K562 (cell line): ENCODE results near the gene ANKDD1A. TPM values are rescaled to one million over a fixed set of nuclear protein-coding genes. Genes with fewer than 3 reads are reported as not detected.

Experiments
- BRF1 ChIP-seq: IDR thresholded peaks from 3 replicates; pipeline ENCODE4 v1.6.1; 2011; ENCODE audit warnings: borderline replicate concordance, mild to moderate bottlenecking; ENCODE audit not compliant: insufficient read length; ENCODE audit errors: extremely low read depth
- DACH1 ChIP-seq: fragments of 450-650 bp; IDR thresholded peaks from 2 replicates; pipeline ENCODE4 v1.6.1; 2018; ENCODE audit not compliant: partially characterized antibody
- ELF2 ChIP-seq: fragments of 250-450 bp; sonication (Bioruptor Pico); IDR thresholded peaks from 2 replicates; pipeline ENCODE4 v1.5.0; 2021; ENCODE audit warnings: mild to moderate bottlenecking
- FOSL1 ChIP-seq: fragments of 200-800 bp; sonication (Bioruptor generic); conservative IDR thresholded peaks from 2 replicates; pipeline ENCODE4 v1.6.1; 2016; ENCODE audit warnings: missing genetic modification characterization, missing compliant biosample characterization
- HDAC1 ChIP-seq, 2 experiments: fragments of 450-650 bp; IDR thresholded peaks; 2 replicates each; pipeline ENCODE4 v1.6.1; 2016 to 2017; ENCODE audit warnings: inconsistent platforms in 1 of 2, mild to moderate bottlenecking in 1 of 2, moderate library complexity in 1 of 2
- HMG20A ChIP-seq: fragments of 450-650 bp; formaldehyde crosslinking; conservative IDR thresholded peaks from 2 replicates; pipeline ENCODE4 v1.4.0; 2020; ENCODE audit warnings: mild to moderate bottlenecking, mixed read lengths
- KDM1A ChIP-seq, 2 experiments: fragments of 450-650 bp; IDR thresholded peaks; 2 replicates each; pipeline ENCODE4 v1.6.1; 2016; ENCODE audit warnings: mild to moderate bottlenecking in 2 of 2
- MCM7 ChIP-seq, 2 experiments: fragments of 450-650 bp; IDR thresholded peaks; 2 replicates each; pipeline ENCODE4 v1.6.1; 2016 to 2018
- NFE2 ChIP-seq: IDR thresholded peaks from 2 replicates; pipeline ENCODE4 v1.6.1; 2014; ENCODE audit warnings: antibody characterized with exemption, low read depth
- PRMT5 ChIP-seq: sonication (generic); formaldehyde crosslinking; IDR thresholded peaks from 2 replicates; pipeline ENCODE4 v1.5.0; 2020; ENCODE audit warnings: missing genetic modification reagents
- TOE1 ChIP-seq, 2 experiments: fragments of 450-650 bp in 1 of 2; sonication (generic) in 1 of 2; formaldehyde crosslinking in 1 of 2; IDR thresholded peaks; 2 replicates each; pipeline versions ENCODE4 v1.7.1 to v1.8.0; 2016 to 2022; ENCODE audit warnings: borderline replicate concordance in 2 of 2, mild to moderate bottlenecking in 2 of 2, antibody characterized with exemption in 1 of 2, inconsistent platforms in 1 of 2, low read depth in 1 of 2, missing genetic modification reagents in 1 of 2, moderate library complexity in 1 of 2
- TSC22D4 ChIP-seq: fragments of 450-650 bp; IDR thresholded peaks from 2 replicates; pipeline ENCODE4 v1.6.1; 2016; ENCODE audit warnings: missing genetic modification characterization, missing biosample characterization, control low read depth
- ZNF143 ChIP-seq: sonication (generic); formaldehyde crosslinking; IDR thresholded peaks from 2 replicates; pipeline ENCODE4 v1.9.0; 2022; ENCODE audit warnings: mild to moderate bottlenecking, missing genetic modification reagents
- ZNF146 ChIP-seq: IDR thresholded peaks from one replicate; pipeline ENCODE4 v1.6.1; 2018; ENCODE audit warnings: missing compliant biosample characterization; ENCODE audit not compliant: unreplicated experiment
- ZNF707 ChIP-seq: fragments of 250-450 bp; sonication (Bioruptor Pico); conservative IDR thresholded peaks from 2 replicates; pipeline ENCODE4 v1.8.0; 2022; ENCODE audit warnings: inconsistent platforms, mild to moderate bottlenecking, moderate library complexity
- ZNF764 ChIP-seq: fragments of 250-450 bp; sonication (Bioruptor Pico); IDR thresholded peaks from 2 replicates; pipeline ENCODE4 v1.4.0; 2020; ENCODE audit warnings: low read depth, mild to moderate bottlenecking, moderate library complexity
- polyA plus RNA-seq, 8 experiments: library from polyadenylated mRNA; depleted of rRNA in 4 of 8; stranded (reverse) in 5 of 8; unstranded in 3 of 8; fragments of >200 nt; fragmentation: Nextera tagmentation in 2 of 8; fragmentation: Illumina TruSeq in 1 of 8; extraction: Ambion mirVana in 2 of 8; extraction: Trizol in 1 of 8; gene quantifications; 2 replicates each; pipeline versions ENCODE4 v1.2.1 to v1.2.3, GENCODE V29; 2011 to 2014; ENCODE audit warnings: inconsistent platforms in 1 of 8, missing spikeins in 1 of 8
- total RNA-seq, 7 experiments: library from RNA; depleted of rRNA in 6 of 7; stranded (reverse); fragments of >200 nt in 6 of 7; fragmentation: Illumina TruSeq in 2 of 7; extraction: Trizol in 2 of 7; gene quantifications; 2 replicates each; pipeline versions ENCODE4 v1.2.1 to v1.2.3, GENCODE V29; 2011 to 2021; ENCODE audit warnings: low replicate concordance in 1 of 7
- TF ChIP-seq, protein P1 (sequence below): fragments of 450-650 bp; IDR thresholded peaks from 2 replicates; pipeline ENCODE4 v1.6.1; 2016; ENCODE audit warnings: mild to moderate bottlenecking
- TF ChIP-seq, protein P2 (sequence below): sonication (generic); formaldehyde crosslinking; IDR thresholded peaks from 2 replicates; pipeline ENCODE4 v1.9.0; 2022; ENCODE audit warnings: mild to moderate bottlenecking, missing genetic modification reagents
- TF ChIP-seq, protein P3 (sequence below): fragments of 250-450 bp; sonication (Bioruptor Pico); IDR thresholded peaks from 2 replicates; pipeline ENCODE4 v1.8.0; 2021; ENCODE audit warnings: moderate library complexity, mild to moderate bottlenecking, inconsistent platforms
- TF ChIP-seq, protein P4 (sequence below): IDR thresholded peaks from 2 replicates; pipeline ENCODE4 v1.6.1; 2011; ENCODE audit warnings: borderline replicate concordance, low read depth, mild to moderate bottlenecking, moderate library complexity, low read length; ENCODE audit not compliant: insufficient read depth, poor library complexity, severe bottlenecking
- TF ChIP-seq, protein P5 (sequence below): fragments of 450-650 bp; IDR thresholded peaks from 2 replicates; pipeline ENCODE4 v1.6.1; 2014; ENCODE audit warnings: low read depth, mild to moderate bottlenecking, moderate library complexity, borderline replicate concordance

Gene ANKDD1A
- total and polyA plus RNA-seq, 9 of the 15 experiments (the other 6 are each of a cell fraction or from before 2014, with no cell fraction given): 0.08 to 0.80 (median 0.43) TPM

DNA sequence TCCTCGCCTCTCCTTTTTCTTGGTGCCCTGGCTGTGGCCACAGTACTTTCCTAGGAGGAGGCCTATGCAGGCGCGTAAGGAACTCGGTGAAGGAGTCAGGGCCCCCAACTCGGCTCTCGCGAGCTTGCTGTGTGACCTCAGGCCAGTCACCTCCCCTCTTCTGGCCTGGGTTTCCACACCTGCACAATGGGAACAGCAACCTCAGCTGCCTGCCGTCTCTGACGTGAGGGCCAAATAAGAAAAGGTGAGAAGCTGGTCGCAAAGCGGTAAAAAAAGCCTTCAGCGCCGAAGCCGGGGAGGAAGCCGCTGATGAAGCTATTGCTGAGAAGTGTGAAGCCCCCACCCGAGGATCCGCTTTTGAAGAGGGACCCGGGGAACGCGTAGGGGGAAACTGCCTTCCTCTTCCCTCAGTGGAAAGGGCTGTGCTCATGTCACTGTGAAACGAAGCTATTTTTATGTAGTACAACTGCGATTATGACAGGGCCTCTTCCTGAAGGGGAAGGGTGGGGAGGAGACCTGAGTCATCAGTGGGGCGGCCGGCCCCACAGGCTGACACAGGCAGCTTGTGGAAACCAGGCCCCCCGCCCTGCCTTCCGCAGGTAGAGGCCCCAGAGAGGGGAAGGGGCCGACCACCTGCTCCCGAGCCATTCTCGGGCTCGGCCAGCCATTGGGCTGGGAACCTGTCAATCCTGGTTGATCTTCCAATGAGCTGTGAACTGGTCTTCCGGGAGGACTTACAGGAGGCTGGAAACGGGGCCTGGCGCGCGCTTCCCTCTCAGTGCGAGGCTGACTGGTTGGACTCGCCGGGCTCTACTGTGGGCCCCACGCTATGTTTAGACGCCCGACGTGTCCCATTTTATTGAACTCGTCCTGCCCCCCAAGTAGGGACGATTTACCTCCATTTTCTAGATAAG, 18.0 kb upstream of the ANKDD1A start (continued):
- TF ChIP-seq HDAC1 (IDR thresholded peaks at IDR 0.05) (no peak), ZNF143 (CRISPR knock-in tag) (no peak), MCM7 (IDR thresholded peaks at IDR 0.05) (no peak), TSC22D4 (tag) (no peak), PRMT5 (CRISPR knock-in tag) (no peak), FOSL1 (peak; percentile 87), ZNF146 (CRISPR knock-in tag) (no peak), ELF2 (CRISPR knock-in tag) (no peak), ZNF764 (CRISPR knock-in tag) (no peak), KDM1A (IDR thresholded peaks at IDR 0.05) (no peak), HMG20A (no peak), BRF1 (no peak), DACH1 (no peak), TOE1 (IDR thresholded peaks at IDR 0.05; ENCODE audit: borderline replicate concordance) (no peak), TOE1 (CRISPR knock-in tag; IDR thresholded peaks at IDR 0.05; ENCODE audit: borderline replicate concordance, low read depth) (no peak), NFE2 (peak; percentile 65), ZNF707 (CRISPR knock-in tag) (no peak)
- TF ChIP-seq, protein P1, sequence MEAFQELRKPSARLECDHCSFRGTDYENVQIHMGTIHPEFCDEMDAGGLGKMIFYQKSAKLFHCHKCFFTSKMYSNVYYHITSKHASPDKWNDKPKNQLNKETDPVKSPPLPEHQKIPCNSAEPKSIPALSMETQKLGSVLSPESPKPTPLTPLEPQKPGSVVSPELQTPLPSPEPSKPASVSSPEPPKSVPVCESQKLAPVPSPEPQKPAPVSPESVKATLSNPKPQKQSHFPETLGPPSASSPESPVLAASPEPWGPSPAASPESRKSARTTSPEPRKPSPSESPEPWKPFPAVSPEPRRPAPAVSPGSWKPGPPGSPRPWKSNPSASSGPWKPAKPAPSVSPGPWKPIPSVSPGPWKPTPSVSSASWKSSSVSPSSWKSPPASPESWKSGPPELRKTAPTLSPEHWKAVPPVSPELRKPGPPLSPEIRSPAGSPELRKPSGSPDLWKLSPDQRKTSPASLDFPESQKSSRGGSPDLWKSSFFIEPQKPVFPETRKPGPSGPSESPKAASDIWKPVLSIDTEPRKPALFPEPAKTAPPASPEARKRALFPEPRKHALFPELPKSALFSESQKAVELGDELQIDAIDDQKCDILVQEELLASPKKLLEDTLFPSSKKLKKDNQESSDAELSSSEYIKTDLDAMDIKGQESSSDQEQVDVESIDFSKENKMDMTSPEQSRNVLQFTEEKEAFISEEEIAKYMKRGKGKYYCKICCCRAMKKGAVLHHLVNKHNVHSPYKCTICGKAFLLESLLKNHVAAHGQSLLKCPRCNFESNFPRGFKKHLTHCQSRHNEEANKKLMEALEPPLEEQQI: no peak
- TF ChIP-seq, protein P2, sequence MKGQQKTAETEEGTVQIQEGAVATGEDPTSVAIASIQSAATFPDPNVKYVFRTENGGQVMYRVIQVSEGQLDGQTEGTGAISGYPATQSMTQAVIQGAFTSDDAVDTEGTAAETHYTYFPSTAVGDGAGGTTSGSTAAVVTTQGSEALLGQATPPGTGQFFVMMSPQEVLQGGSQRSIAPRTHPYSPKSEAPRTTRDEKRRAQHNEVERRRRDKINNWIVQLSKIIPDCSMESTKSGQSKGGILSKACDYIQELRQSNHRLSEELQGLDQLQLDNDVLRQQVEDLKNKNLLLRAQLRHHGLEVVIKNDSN (CRISPR knock-in tag): no peak
- TF ChIP-seq, protein P3, sequence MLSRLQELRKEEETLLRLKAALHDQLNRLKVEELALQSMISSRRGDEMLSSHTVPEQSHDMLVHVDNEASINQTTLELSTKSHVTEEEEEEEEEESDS (CRISPR knock-in tag): no peak
- TF ChIP-seq, protein P4, sequence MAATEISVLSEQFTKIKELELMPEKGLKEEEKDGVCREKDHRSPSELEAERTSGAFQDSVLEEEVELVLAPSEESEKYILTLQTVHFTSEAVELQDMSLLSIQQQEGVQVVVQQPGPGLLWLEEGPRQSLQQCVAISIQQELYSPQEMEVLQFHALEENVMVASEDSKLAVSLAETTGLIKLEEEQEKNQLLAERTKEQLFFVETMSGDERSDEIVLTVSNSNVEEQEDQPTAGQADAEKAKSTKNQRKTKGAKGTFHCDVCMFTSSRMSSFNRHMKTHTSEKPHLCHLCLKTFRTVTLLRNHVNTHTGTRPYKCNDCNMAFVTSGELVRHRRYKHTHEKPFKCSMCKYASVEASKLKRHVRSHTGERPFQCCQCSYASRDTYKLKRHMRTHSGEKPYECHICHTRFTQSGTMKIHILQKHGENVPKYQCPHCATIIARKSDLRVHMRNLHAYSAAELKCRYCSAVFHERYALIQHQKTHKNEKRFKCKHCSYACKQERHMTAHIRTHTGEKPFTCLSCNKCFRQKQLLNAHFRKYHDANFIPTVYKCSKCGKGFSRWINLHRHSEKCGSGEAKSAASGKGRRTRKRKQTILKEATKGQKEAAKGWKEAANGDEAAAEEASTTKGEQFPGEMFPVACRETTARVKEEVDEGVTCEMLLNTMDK: no peak
- TF ChIP-seq, protein P5, sequence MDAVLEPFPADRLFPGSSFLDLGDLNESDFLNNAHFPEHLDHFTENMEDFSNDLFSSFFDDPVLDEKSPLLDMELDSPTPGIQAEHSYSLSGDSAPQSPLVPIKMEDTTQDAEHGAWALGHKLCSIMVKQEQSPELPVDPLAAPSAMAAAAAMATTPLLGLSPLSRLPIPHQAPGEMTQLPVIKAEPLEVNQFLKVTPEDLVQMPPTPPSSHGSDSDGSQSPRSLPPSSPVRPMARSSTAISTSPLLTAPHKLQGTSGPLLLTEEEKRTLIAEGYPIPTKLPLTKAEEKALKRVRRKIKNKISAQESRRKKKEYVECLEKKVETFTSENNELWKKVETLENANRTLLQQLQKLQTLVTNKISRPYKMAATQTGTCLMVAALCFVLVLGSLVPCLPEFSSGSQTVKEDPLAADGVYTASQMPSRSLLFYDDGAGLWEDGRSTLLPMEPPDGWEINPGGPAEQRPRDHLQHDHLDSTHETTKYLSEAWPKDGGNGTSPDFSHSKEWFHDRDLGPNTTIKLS: peak; percentile 31; the same call in 1 of the 2 replicates
